DMS 273 (cell line): ENCODE measurements around the gene R3HDM2.
A peak's percentile ranks its signal among the peaks of the same experiment; 100 is the strongest.
"Not testable (repeated sequence)": the region's sequence is repeated elsewhere in the genome, so short reads cannot be mapped to it uniquely, and the experiment has no call there.

ENCODE experiments used
- DNase-seq: peaks from one replicate; lab custom pipeline; 2025; ENCODE audit not compliant: unreplicated experiment; lab: John Stamatoyannopoulos, UW

The R3HDM2 gene

DNA sequence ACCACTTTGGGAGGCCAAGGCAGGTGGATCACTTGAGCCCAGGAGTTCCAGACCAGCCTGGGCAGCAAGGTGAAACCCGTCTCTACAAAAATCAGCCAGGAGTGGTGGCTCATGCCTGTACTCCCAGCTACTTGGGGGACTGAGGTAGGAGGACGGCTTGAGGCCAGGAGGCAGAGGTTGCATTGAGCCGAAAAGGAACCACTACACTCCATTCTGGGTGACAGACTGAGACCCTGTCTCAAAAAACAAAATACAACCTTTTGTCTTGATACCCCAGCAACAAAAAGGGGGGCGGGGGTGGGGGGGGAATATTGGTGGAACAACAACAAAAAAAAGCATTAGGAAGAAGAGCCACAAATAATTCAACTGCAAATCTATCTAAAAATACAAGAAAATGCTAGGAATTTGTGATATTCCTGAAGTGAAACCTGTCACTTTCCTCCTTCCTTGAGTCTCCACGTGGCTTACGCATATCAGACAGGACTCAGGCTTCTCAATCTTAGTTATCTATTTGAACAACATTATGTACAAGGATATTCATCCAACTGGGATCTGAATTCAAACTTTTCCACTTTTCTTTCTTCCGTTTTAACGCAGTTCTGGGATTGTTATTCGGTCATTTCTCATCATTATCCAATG is 1.3 kb downstream of the R3HDM2 start:
- peak; percentile 28 for DNase-seq

DNA sequence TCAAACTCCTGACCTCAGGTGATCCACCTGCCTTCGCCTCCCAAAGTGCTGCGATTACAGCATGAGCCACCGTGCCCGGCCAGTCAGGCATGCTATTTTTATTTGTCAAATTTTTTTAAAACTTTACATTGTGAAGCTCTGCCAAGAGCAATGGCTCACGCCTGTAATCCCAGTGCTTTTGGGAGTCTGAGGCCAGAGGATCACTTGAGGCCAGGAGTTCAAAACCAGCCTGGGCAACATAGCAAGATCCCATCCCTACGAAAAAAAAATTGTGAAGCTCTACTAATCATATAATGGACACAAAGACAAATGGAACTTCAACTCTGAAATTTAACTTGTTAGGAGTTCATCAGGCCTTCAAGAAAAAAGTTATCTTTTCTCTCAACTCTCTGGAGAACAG is 1.9 kb downstream of the R3HDM2 start:
- no peak for DNase-seq

DNA sequence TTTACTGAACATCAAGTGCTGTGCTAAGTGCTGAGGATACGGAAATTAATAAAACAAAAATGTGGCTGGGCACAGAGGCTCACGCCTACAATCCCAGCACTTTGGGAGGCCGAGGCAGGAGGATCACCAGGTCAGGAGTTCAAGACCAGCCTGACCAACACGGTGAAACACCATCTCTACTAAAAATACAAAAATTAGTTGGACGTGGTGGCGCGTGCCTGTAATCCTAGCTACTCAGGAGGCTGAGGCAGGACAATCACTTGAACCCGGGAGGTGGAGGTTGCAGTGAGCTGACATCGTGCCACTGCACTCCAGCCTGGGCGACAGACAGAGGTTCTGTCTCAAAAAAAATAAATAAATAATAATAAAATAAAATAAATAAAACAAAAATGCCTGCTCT is 3.9 kb downstream of the R3HDM2 start:
- DNase-seq, result not testable (repeated sequence)

DNA sequence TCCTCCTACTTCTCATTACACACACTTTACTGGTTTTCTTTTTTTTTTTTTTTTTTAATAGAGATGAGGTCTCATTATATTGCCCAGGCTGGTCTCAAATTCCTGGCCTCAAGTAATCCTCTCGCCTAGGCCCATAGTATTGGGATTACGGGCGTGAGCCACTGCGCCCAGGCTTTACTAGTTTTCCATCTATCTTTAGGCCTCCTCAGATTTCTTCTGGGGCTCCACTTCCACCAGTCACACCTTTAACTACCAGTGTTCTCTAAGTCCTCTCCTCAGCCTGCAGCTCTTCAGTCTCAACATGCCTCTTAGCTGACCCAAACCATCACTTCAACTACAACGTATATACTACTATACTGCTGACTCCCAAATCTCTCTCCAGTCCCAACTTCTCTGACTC is 10.4 kb downstream of the R3HDM2 start:
- DNase-seq, result no peak

DNA sequence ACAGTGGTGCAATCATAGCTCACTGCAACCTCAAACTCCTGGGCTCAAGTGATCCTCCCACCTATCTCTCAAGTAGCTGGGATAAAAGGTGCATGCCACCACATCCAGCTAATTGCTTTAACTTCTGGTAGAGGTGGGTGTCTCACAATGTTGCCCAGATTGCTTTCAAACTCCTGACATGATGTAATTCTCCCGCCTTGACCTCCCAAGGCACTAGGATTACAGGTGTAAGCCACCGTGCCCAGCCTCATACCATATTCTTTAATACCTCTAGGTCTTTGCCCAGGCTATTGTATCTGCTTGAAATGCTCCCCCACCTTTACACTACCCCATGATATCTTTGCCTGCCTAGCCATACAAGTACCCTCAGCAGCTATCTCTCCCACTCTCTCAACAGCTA is 11.3 kb downstream of the R3HDM2 start:
- no peak for DNase-seq

DNA sequence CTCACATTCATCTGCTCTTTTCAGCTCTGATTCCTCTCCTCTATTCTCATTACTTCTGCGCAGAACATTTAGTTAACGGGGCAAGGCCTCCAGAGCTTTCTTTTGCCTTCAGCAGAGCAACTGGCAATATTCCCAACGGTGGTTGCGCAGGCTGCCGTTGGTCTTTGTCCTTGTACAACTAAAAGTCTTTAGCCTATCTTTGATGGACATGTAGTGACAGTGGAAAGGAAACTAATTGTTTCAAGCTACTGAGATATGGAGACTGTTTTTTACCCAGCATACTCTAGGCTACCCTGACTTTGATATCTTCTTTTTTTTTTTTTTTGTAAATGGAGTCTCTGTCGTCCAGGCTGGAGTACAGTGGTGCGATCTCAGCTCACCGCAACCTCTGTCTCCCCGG is 12.6 kb downstream of the R3HDM2 start:
- DNase-seq, result no peak

DNA sequence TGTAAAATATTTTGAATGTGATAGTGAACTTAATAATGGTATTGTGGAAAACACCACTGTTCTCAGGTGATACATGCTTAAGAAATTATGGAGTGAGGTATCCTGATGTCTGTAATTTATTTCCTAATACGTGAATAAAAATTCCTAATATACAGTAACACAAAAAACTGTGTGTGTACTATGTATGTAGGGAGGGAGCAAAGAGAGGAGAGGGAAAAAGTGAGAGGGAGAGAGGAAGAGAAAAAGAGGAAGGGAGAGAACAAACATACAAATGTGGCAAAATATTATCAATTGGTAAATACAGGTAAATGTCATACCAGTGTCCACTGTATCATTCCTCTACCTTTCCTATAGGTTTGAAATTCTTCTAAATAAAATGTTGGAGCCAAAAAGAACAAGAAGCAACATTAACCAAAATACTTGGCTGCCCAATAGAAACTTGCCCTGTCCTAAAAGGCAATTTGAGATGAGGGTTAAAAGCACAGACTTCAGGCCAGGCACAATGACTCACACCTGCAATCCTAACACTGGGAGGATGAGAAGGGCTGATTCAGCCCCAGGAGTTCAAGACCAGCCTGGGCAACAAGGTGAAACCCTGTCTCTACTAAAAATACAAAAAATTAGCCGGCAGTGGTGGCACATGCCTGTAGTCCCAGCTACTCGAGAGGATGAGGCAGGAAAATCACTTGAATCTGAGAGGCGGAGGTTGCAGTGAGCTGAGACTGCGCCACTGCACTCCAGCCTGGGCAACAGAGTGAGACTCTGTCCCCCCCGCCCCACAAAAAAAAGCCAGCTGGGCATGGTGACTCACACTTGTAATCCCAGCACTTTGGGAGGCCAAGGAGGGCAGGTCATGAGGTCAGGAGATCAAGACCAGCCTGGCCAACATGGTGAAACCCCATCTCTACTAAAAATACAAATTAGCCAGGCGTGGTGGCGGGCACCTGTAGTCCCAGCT is 14.5 kb downstream of the R3HDM2 start:
- no peak for DNase-seq

DNA sequence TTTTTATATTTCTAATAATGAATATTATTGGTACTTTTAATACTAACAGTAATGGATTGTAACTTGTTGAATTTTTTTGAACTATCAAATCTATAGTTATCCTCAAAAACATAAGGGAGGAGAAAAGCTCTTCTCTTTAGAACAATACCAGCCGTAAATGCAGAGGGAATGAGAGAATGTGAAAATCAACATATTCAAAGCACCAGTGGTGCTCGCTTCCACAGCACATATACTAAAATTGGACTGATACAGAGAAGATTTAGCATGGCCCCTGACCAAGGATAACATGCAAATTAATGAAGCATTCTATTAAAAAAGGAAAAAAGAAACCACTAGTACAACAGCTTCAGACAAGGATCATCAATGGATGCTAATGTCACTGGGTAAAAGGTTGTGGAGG is 15.8 kb downstream of the R3HDM2 start:
- DNase-seq, result no peak

DNA sequence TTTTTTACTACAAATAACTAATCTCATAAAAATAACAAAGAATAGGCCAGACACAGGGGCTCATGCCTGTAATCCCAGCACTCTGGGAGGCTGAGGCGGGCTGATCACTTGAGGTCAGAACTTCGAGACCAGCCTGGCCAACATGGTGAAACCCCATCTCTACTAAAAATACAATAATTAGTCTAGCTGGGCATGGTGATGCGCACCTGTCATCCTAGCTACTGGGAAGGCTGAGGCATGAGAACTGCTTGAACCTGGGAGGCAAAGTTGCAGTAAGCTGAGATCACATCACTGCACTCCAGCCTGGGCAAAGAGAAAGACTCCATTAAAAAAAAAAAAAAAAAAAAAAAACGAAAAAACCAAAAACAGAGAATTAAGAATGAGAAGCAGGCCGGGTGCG is 16.7 kb downstream of the R3HDM2 start:
- not testable (repeated sequence) for DNase-seq

DNA sequence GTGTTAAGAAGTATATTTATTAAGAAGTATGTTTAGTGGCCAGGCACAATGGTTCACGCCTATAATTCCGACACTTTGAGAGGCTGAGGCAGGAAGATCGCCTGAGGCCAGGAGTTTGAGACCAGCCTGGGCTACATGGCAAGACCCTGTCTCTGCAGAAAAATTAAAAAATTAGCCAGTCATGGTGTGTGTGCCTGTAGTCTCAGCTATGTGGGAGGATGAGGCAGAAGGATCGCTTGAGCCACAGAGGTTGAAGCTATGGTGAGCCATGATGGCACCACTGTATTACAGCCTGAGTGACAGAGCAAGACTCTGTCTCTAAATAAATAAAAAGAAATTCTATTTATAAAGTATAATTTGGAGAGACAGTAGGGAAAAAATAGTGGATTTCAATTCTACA is 20.3 kb downstream of the R3HDM2 start:
- DNase-seq, result no peak

DNA sequence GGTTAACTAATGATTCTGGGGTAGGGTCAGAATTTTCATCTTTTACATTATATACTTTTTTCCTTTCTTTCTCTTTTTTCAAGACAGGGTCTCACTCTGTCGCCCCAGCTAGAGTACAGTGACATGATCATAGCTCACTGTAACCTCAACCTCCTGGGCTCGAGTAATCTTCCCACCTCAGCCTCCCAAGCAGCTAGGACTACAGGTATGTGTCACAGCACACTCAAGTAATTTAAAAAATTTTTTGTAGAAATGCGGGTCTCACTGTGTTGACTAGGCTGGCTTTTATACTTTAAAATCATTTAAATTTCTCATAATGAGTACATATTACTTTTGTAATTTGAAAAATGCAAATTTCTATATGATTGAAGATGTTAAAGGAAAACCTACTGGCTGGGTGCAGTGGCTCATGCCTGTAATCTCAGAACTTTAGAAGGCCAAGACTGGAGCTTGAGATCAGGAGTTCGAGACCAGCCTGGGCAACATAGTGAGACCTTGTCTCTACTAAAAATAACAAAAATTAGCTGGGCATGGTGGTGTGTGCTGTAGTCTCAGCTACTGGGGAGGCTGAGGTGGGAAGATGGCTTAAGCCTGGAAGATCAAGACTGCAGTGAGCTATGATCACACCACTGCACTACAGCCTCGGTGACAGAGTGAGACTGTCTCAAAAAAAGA is 25.7 kb downstream of the R3HDM2 start:
- DNase-seq, result no peak

DNA sequence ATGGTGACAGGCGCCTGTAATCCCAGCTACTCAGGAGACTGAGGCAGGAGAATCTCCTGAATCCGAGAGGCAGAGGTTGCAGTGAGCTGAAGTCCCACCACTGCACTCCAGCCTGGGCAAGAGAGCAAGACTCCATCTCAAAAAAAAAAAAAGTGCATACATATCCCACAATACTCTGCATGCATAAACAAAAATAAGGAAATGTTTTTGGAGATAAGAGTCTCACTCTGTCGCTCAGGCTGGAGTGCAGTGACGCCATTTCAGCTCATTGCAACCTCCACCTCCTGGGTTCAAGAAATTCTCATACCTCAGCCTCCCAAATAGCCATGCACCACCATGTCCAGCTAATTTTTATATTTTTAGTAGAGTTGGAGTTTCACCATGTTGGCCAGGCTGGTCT is 28.7 kb downstream of the R3HDM2 start:
- DNase-seq, result not testable (repeated sequence)

DNA sequence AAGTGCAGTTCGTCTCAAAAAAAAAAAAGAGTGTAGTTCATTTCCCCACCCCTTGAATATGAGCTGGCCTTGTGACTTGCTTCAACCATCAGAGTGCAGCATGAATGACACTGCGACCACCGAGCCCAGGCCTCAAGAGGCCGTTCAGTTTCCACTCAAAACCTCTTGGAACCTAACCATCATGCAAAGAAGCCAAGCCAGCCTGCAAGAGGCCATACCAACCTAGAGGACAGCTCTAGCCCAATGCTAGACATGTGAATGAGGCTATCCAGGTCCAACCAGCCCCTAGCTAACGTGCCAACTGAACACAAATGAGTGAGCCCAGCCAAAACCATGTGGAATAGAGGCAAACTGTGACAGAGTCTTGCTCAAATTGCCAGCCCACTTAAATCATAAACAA is 29.7 kb downstream of the R3HDM2 start:
- no peak for DNase-seq

DNA sequence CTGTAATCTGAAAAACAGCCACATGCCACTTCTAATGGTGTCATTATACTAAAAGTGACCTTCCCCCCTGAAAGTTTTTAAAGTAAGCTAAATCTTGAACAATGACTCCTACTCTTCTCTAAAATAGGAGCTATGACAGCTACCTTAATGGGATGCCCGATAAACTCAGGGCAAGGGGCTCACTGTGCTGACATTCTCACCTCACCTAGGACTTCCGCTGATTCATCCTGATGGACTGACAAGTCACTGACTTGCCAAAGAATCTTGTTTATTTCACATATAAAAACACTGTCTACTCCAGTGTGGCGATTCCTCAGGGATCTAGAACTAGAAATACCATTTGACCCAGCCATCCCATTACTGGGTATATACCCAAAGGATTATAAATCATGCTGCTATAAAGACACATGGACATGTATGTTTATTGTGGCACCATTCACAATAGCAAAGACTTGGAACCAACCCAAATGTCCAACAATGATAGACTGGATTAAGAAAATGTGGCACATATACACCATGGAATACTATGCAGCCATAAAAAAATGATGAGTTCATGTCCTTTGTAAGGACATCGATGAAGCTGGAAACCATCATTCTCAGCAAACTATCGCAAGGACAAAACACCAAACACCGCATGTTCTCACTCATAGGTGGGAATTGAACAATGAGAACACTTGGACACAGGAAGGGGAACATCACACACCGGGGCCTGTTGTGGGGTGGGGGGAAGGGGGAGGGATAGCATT is 31.0 kb downstream of the R3HDM2 start:
- not testable (repeated sequence) for DNase-seq

DNA sequence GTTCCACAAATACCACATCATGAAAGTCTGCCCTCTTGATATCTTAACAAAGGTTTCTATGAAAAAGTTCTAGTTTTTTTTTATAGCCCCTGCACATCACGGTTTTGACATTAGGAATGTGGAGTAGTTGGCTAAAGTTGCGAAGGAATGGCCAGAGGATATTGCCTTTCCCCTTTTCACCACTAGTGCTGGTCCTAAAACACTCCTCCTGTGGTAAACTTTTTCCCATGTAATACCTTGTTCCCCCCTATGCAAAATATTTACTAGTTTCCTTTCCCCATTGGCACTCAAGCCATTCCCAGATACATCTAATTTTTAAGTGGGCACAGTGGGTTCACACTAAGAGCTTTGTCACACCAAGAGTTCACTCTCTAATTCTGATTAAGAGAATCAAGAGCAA is 33.4 kb downstream of the R3HDM2 start:
- no peak for DNase-seq

DNA sequence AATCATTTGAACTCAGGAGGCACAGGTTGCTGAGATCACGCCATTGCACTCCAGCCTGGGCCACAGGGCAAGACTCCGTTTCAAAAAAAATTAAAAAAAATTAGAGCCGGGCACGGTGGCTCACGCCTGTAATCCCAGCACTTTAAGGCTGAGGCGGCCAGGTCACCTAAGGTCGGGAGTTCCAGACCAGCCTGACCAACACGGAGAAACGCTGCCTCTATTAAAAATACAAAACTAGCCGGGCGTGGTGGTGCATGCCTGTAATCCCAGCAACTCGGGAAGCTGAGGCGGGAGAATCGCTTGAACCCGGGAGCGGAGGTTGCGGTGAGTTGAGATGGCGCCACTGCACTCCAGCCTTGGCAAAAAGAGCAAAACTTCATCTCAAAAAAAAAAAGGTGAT is 35.7 kb downstream of the R3HDM2 start:
- no peak for DNase-seq

DNA sequence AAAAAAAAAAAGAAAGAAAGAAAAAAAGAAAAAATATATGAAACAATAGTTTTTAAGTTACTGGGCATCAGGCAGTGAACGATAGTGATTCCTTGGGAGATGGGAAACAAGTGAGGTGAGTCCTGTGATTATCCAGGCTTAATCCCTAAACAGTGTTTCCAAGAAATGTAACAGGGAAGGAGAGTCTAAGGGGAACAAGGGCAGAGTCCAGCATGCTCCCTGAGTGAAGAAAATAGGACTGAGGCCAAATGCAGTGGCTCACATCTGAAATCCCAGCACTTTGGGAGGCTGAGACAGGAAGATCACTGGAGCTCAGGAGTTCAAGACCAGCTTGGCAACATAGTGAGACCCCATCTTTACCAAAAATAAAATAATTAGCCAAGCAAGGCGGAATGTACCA is 40.7 kb downstream of the R3HDM2 start:
- DNase-seq, result no peak

DNA sequence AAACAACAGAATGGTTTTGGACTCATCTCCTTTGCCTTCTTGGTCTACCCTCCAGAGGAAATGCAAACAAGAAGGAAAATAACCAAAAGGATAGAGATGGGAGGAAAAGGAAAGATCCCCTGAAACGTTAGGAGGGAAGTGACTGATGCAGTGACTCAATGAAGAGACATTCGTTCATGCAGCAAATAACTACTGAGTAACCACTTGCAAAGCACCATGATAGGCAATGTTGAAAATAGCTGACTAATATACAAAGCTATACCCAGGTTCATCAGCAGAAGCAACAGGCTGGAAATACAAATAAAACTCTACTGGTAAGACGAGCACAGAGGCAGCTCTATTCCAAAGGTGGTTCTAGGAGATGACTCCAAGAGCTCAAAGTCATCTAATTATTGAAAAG is 41.8 kb downstream of the R3HDM2 start:
- DNase-seq, result no peak

DNA sequence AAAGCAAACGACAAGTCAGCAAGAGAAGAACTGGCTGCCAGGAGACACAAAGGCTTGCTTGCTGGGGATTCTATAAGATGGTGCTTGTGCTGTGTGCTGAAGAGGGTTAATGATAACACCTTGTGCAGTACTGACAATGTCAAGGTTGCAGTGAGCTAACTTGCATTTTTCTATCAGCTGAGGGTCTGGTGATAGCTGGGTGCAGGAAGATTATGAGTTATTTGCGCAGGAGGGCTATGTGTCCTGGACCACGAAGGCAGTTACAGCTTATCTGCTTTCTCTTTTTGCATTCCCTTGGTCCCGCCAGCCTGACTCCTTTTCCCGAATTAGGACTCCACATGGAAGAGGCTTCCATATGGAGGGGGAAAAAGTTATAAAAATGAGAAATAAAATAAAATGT is 42.4 kb downstream of the R3HDM2 start:
- no peak for DNase-seq

DNA sequence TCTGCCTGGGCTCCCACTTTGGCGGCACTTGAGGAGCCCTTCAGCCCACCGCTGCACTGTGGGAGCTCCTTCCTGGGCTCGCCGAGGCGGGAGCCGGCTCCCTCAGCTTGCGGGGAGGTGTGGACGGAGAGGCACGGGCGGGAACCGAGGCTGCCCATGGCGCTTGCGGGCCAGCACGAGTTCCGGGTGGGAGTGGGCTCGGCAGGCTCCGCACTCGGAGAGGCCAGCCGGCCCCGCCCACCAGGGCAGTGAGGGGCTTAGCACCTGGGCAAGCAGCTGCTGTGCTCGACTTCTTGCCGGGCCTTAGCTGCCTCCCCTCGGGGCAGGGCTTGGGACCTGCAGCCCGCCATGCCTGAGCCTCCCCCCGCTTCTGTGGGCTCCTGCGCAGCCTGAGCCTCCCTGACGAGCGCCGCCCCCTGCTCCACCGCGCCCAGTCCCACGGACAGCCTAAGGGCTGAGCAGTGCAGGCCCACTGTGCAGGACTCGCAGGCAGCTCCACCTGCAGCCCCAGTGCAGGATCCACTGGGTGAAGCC is 44.6 kb downstream of the R3HDM2 start:
- no peak for DNase-seq

DNA sequence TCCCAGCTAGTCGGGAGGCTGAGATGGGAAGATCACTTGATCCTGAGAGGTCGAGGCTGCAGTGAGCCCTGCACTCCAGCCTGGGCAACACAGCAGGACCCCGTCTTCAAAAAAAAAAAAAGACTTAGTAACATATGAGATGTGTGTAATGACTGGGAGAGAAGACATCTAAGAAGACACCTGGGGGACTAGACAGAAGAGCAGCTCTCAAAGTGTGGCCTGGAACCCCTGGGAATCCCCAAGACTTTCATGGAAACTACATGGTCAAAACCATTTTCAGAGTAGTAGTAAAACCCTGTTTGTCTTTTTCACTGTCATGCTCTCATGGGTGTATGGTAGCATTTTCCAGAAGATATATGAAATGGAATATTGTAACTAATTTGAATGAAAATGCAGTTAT is 45.3 kb downstream of the R3HDM2 start:
- no peak for DNase-seq
